HG02588 (cell line): Measurements from ENCODE around the gene VIPR2.
"Not testable (repeated sequence)": the region's sequence is repeated elsewhere in the genome, so short reads cannot be mapped to it uniquely, and the experiment has no call there.

Experiments
- ATAC-seq: cut with Tn5 transposase; IDR thresholded peaks from one replicate; pipeline ENCODE4 v1.9.1; 2021; ENCODE audit warnings: mild to moderate bottlenecking, moderate library complexity; ENCODE audit not compliant: unreplicated experiment

The VIPR2 gene

GRCh38 chr7:159013825-159014289, 130.8 kb downstream of the VIPR2 start:
- no peak for ATAC-seq

DNA sequence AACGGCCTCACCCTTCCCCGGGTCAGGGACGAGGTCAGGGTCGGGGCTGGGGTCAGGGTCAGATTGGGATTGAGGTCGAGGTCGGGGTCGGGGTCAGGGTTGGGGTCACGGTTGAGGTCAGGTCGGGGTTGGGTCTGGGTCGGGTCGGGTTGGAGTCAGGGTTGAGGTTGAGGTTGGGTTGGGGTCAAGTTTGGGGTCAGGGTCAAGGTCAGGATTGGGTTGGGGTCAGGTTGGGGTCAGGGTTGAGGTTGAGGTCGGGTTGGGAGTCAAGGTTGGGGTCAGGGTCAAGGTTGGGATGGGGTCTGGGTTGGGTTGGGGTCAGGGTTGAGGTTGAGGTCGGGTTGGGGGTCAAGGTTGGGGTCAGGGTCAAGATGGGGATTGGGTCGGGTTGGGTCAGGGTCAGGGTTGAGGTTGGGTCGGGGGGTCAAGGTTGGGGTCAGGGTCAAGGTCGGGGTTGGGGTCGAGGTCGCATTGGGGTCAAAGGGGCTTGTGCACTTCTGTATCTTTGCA, 131.4 kb downstream of the VIPR2 start:
- no peak for ATAC-seq

DNA sequence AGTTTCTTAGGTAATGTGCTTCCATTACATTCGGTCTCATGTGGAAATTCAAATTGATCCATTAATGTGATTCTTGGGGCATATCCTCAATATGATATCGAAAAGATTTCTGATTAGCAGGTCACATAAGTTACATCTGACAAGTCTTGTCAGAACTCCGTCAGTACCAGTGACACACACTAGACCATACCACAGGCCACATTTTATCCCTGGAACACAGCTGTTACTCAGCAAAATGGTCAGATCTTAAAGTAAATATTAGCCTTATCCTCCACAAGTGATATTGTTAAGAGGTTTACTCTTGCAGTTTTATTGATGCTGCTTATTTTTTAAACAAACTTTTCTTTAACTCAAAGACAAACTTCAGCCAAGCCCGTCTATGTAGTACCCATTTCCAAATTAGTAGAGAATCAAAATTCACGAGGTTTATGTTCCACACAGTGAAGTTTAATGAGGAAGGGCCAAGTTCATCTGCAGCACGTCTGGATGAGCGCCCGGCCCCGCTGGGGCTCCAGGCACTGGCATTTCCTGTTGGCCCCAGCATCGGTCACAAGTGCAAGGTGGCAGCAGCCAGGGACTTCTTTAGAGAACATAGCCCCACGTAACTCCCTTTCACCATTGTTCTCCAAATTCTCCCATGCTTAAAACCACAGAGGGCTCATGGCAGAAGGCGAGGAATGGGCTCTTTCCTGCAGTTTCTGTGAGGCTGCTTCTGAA, 132.2 kb downstream of the VIPR2 start:
- ATAC-seq: no peak

- ATAC-seq: no peak
Observed at GRCh38 chr7:159011722-159012022, 133.0 kb downstream of the VIPR2 start.

DNA sequence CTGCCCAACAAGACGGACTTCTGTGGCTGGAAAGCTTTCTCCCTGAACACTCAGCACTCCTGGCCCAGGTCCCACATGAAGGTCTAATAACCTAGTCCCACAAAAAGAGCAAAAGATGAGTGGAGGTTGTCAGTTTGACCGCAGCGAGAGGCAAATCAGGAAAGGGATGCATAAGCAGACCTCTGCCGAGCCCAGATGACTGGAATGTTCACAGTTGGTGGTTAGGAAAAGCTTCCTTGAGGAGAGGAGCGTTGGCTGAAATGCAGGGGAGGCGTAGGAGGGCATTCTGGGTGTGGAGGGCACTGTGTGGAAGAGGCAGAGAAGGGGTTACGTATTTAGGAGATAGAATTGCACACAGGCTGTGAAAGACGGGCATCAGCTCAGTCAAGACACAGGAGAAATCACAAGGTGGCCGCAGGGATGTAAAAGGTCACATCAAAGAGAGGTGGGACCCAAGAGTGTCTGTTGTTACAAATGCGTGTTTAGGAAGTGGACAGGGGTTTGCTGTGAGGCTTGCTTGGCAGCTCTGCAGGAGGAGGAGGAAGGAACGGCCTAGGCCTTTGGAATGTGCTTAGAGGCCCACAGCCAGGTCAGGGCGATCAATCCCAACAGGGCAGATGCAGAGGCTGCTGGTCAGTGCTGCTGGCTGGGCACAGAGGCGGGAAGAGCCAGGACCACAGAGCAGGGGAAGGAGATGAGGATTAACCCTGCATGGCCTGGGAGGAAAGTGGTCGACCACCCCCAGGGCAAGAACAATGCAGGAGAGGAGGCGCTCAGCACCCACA, 133.5 kb downstream of the VIPR2 start:
- ATAC-seq: no peak

GRCh38 chr7:159010411-159010810, 134.3 kb downstream of the VIPR2 start:
- ATAC-seq: no peak

GRCh38 chr7:159009951-159010350, 134.7 kb downstream of the VIPR2 start:
- no peak for ATAC-seq

DNA sequence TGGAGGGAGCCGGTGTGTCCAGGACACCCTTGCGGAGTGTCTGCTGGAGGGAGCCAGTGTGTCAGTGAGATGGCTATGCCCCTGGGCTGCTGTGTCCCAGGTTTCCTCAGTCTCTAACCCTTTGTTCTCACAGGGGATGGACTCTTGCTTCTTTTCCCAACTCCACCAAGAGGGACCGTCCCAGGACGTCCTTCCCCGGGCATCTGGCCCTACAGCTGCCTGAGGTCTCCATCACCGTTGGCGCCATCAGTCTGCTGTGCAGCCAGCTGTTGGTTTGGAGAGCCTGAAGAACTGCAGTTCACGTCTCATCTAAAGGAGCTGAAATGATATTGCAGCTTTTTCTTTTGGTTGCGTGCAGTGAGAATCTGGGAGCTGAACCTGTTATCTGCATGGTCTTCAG, 136.2 kb downstream of the VIPR2 start:
- no peak for ATAC-seq

DNA sequence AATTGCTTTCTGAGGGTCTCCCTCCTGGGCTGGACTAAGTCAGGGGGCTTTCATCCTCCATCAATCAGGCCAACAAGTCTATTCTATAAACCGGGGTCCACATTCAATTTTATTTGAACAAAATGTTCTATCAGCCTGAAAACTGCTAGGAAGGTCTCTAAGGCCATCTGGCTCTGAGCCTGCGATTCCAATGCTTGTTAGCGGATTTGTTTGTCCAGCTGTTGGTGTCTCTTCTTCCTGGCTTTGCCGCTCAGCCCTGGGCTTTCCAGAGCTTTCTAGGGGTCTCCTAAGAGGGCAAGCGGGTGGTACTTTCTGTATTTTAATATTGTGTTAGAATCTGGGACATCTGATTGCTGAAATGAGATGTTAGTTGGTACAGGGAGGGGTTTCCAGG, 136.7 kb downstream of the VIPR2 start:
- no peak for ATAC-seq

GRCh38 chr7:159007364-159007995, 137.2 kb downstream of the VIPR2 start:
- ATAC-seq: no peak

DNA sequence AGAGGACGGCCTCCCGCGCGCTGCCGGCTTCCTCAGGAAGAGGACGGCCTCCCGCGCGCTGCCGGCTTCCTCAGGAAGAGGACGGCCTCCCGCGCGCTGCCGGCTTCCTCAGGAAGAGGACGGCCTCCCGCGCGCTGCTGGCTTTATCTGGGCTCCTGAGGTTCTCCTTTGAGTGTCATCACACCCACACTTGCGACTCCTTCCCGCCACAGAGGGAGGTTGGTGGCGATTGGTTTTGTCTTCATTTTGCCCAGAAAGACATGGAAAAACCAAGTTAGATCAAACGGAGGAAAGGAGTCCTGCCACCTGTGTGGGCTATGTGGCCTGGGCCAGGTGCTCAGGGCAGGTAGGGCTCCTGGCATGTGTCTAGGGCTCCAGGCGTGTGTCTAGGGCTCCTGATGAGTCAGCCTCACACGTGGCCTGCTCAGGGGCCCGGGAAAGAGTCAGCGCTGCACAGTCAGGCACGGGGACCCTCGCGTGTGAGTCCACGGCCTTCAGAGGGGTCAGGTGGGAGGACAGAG, 138.0 kb downstream of the VIPR2 start:
- no peak for ATAC-seq

DNA sequence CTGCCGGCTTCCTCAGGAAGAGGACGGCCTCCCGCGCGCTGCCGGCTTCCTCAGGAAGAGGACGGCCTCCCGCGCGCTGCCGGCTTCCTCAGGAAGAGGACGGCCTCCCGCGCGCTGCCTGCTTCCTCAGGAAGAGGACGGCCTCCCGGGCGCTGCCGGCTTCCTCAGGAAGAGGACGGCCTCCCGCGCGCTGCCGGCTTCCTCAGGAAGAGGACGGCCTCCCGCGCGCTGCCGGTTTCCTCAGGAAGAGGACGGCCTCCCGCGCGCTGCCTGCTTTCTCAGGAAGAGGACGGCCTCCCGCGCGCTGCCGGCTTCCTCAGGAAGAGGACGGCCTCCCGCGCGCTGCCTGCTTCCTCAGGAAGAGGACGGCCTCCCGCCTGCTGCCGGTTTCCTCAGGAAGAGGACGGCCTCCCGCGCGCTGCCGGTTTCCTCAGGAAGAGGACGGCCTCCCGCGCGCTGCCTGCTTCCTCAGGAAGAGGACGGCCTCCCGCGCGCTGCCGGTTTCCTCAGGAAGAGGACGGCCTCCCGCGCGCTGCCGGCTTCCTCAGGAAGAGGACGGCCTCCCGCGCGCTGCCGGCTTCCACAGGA, 138.6 kb downstream of the VIPR2 start:
- not testable (repeated sequence) for ATAC-seq

- ATAC-seq: no peak
Observed at GRCh38 chr7:159005618-159006017, 139.0 kb downstream of the VIPR2 start.

DNA sequence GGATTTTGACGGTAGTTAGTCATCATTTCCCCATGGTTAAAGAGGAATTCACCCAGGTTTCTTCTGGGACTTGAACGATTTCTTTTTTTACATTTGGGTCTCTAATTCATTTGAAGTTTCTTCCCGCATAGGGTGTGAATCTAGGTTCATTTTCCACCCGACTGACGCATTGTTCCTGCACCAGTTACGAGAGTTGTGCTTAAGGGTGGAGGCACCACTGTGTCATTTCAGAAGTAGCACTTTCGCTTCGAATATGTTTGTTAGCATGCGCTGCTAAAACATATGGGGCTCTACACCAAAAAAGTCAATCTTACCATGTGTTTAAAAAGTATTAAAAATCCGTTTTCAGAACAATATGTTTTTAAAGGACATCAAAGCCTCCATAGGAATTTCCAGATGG, 140.3 kb downstream of the VIPR2 start:
- no peak for ATAC-seq

DNA sequence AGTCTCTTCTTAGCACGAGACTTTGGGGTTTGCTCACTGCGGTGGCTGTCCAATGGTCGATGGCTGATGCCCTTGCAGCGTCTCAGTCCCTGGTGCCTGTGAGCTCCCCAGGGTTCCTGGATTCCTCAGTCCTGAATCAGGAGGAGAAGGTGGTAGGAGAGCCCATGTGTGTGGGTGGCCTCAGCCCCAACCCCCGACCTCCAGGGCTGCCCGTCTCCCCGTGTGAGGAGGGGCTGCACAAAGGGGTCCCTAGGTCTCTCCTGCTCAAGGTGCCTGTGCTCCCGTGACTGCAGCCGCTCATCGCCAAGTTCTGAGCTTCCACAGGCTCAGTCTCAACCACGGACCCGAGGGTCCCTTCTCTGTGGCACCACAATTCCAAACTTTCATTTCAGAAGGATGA, 142.9 kb downstream of the VIPR2 start:
- no peak for ATAC-seq

GRCh38 chr7:159000859-159001435, 143.7 kb downstream of the VIPR2 start:
- no peak for ATAC-seq

DNA sequence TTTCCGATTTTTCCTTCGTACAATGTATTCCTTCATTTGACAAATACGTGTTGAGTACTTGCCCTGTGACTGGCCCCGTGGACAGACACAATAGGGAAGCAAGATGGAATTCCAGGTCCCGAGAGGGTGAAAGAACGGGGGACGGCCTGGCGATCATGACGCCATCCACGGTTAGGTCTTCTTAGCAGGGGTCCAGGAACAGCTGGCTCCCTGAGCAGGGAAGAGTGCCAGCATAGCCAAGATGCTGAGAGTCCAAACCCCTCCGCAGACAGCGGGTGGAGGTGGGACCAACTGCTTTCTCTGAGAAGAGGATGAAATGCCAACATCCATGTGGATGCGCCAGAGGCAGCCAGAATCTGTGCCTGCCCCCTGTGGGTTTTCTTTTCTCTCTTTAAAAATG, 144.6 kb downstream of the VIPR2 start:
- ATAC-seq: no peak

DNA sequence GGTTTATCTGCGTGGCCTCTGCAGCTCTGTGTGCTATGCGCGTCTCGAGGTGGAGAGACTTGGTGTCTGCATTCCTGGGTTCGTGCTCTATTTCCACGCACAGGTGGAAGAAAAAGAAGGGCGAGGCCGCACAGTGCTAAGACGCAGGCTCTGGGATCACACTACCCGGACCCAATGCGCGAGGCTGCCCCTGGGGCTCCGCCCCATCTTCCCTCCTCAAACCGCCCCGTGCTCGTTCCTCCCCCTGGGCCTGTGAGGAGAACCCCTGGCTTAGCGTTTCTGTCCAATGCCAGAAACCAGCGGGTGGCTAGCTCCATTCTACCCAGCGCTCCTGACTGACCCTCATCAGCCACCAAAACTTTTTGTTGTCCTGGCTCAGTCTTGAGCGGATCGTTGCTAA, 145.2 kb downstream of the VIPR2 start:
- ATAC-seq: no peak

- ATAC-seq: not testable (repeated sequence)
Observed at GRCh38 chr7:158998261-158998660, 146.4 kb downstream of the VIPR2 start.

GRCh38 chr7:158997471-158997870, 147.2 kb downstream of the VIPR2 start:
- no peak for ATAC-seq

- no peak for ATAC-seq
Observed at GRCh38 chr7:158997110-158997453, 147.6 kb downstream of the VIPR2 start.
